Neural cell (in vitro differentiated cells): ENCODE measurements around the gene SLC13A5. TPM values are rescaled to one million over a fixed set of nuclear protein-coding genes. Genes with fewer than 3 reads are reported as not detected.

ENCODE experiments used
- H2AFZ ChIP-seq: fragments of 200-600, 300-800 bp; sonication (generic), shearing (Covaris generic); 2 replicates; pipeline ENCODE4 v1.6.0; 2014; ENCODE audit warnings: low read depth, mild to moderate bottlenecking, antibody characterized with exemption, low read length, moderate library complexity
- H3F3A ChIP-seq: fragments of 200-600 bp; shearing (Covaris generic); 2 replicates; pipeline ENCODE4 v1.6.1; 2016; ENCODE audit warnings: mild to moderate bottlenecking, moderate library complexity, mixed read lengths, antibody characterized with exemption, low read length; ENCODE audit not compliant: insufficient read depth, poor library complexity, severe bottlenecking
- H3K27ac ChIP-seq: fragments of 200-600, 300-800 bp; sonication (generic), shearing (Covaris generic); 2 replicates; pipeline ENCODE4 v1.5.1; 2014; ENCODE audit warnings: mild to moderate bottlenecking, low read length, moderate library complexity
- H3K27me3 ChIP-seq: fragments of 300-800, 200-600 bp; sonication (generic), shearing (Covaris generic); 2 replicates; pipeline ENCODE4 v1.6.0; 2014; ENCODE audit warnings: mild to moderate bottlenecking, low read depth, low read length, moderate library complexity; ENCODE audit not compliant: insufficient read depth
- H3K36me3 ChIP-seq: fragments of 300-800, 200-600 bp; sonication (generic), shearing (Covaris generic); 2 replicates; pipeline ENCODE4 v1.5.1; 2014; ENCODE audit warnings: mild to moderate bottlenecking, antibody characterized with exemption, low read length, moderate library complexity; ENCODE audit not compliant: insufficient read depth
- H3K4me2 ChIP-seq: fragments of 300-800, 200-600 bp; sonication (generic), shearing (Covaris generic); 2 replicates; pipeline ENCODE4 v1.6.0; 2014; ENCODE audit warnings: mild to moderate bottlenecking, low read length
- H3K4me3 ChIP-seq: fragments of 300-800, 200-600 bp; sonication (generic), shearing (Covaris generic); 2 replicates; pipeline ENCODE4 v1.5.1; 2014; ENCODE audit warnings: mild to moderate bottlenecking, low read length, moderate library complexity
- H3K79me2 ChIP-seq: fragments of 200-600 bp; shearing (Covaris generic); replicated peaks from 2 replicates; pipeline ENCODE4 v1.6.0; 2014; ENCODE audit warnings: mild to moderate bottlenecking, low read length, moderate library complexity; ENCODE audit not compliant: insufficient read depth
- H3K9ac ChIP-seq: fragments of 300-800, 200-600 bp; sonication (generic), shearing (Covaris generic); 2 replicates; pipeline ENCODE4 v1.6.1; 2016; ENCODE audit warnings: mild to moderate bottlenecking, low read length, mixed read lengths
- H3K9me2 ChIP-seq: fragments of 200-600 bp; shearing (Covaris generic); 2 replicates; pipeline ENCODE4 v1.6.1; 2016; ENCODE audit warnings: mild to moderate bottlenecking, low read length, mixed read lengths; ENCODE audit not compliant: insufficient read depth
- H3K9me3 ChIP-seq: fragments of 200-600, 300-800 bp; sonication (generic), shearing (Covaris generic); 2 replicates; pipeline ENCODE4 v1.6.1; 2016; ENCODE audit warnings: mild to moderate bottlenecking, mixed run types, low read length, moderate library complexity, mixed read lengths
- H4K20me1 ChIP-seq: fragments of 200-600 bp; shearing (Covaris generic); 2 replicates; pipeline ENCODE4 v1.6.1; 2016; ENCODE audit warnings: mild to moderate bottlenecking, mixed run types; ENCODE audit not compliant: insufficient read depth
- CTCF ChIP-seq: fragments of 450-650 bp; IDR thresholded peaks from 2 replicates; pipeline ENCODE4 v1.5.1; 2014; ENCODE audit warnings: antibody characterized with exemption, mild to moderate bottlenecking, moderate library complexity; ENCODE audit not compliant: poor library complexity, severe bottlenecking
- EP300 ChIP-seq: fragments of 450-650 bp; conservative IDR thresholded peaks from 2 replicates; pipeline ENCODE4 v1.6.1; 2014; ENCODE audit warnings: antibody characterized with exemption, mild to moderate bottlenecking, moderate library complexity; ENCODE audit not compliant: poor library complexity, severe bottlenecking
- EZH2 ChIP-seq: fragments of 200-600, 300-800 bp; shearing (Covaris generic), sonication (generic); IDR thresholded peaks from 2 replicates; pipeline ENCODE4 v1.6.1; 2014; ENCODE audit warnings: antibody characterized with exemption, low read length, borderline replicate concordance, mild to moderate bottlenecking; ENCODE audit not compliant: insufficient read depth, poor library complexity, severe bottlenecking
- MXI1 ChIP-seq: fragments of 450-650 bp; conservative IDR thresholded peaks from 2 replicates; pipeline ENCODE4 v1.6.1; 2014; ENCODE audit warnings: antibody characterized with exemption, mild to moderate bottlenecking; ENCODE audit not compliant: poor library complexity, severe bottlenecking
- POLR2AphosphoS5 ChIP-seq: IDR thresholded peaks from 2 replicates; pipeline ENCODE4 v1.6.1; 2012
- RAD21 ChIP-seq: fragments of 450-650 bp; conservative IDR thresholded peaks from 2 replicates; pipeline ENCODE4 v1.6.1; 2014; ENCODE audit warnings: antibody characterized with exemption, mild to moderate bottlenecking, moderate library complexity
- SMC3 ChIP-seq: fragments of 450-650 bp; conservative IDR thresholded peaks from 2 replicates; pipeline ENCODE4 v1.6.1; 2014; ENCODE audit warnings: antibody characterized with exemption, mild to moderate bottlenecking, moderate library complexity; ENCODE audit not compliant: poor library complexity
- TAF1 ChIP-seq: IDR thresholded peaks from 2 replicates; pipeline ENCODE4 v1.6.1; 2012; ENCODE audit warnings: low read depth
- polyA plus RNA-seq: library from polyadenylated mRNA; depleted of rRNA; stranded (reverse); fragments of >200 nt; gene quantifications from 2 replicates; pipeline ENCODE4 v1.2.3, GENCODE V29; 2014
- TF ChIP-seq, protein P1 (sequence below): IDR thresholded peaks from 2 replicates; pipeline ENCODE4 v1.6.1; 2012; ENCODE audit warnings: borderline replicate concordance

The SLC13A5 gene
- polyA plus RNA-seq, 1 donor from 2014 or later, result not detected

- peaks cover 34% of the 10 kb centered on the region for H3K27me3 ChIP-seq
- no peaks in the 10 kb centered on the region for H3K79me2 ChIP-seq
- H3F3A ChIP-seq, result no peaks in the 10 kb centered on the region
- no peak for TF ChIP-seq EZH2
- TF ChIP-seq TAF1, result no peak
- no peak for TF ChIP-seq RAD21
- TF ChIP-seq, protein P1, sequence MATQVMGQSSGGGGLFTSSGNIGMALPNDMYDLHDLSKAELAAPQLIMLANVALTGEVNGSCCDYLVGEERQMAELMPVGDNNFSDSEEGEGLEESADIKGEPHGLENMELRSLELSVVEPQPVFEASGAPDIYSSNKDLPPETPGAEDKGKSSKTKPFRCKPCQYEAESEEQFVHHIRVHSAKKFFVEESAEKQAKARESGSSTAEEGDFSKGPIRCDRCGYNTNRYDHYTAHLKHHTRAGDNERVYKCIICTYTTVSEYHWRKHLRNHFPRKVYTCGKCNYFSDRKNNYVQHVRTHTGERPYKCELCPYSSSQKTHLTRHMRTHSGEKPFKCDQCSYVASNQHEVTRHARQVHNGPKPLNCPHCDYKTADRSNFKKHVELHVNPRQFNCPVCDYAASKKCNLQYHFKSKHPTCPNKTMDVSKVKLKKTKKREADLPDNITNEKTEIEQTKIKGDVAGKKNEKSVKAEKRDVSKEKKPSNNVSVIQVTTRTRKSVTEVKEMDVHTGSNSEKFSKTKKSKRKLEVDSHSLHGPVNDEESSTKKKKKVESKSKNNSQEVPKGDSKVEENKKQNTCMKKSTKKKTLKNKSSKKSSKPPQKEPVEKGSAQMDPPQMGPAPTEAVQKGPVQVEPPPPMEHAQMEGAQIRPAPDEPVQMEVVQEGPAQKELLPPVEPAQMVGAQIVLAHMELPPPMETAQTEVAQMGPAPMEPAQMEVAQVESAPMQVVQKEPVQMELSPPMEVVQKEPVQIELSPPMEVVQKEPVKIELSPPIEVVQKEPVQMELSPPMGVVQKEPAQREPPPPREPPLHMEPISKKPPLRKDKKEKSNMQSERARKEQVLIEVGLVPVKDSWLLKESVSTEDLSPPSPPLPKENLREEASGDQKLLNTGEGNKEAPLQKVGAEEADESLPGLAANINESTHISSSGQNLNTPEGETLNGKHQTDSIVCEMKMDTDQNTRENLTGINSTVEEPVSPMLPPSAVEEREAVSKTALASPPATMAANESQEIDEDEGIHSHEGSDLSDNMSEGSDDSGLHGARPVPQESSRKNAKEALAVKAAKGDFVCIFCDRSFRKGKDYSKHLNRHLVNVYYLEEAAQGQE, result no peak
- TF ChIP-seq MXI1, result no peak
- TF ChIP-seq CTCF, result no peak
- TF ChIP-seq SMC3, result no peak
- no peak for TF ChIP-seq POLR2AphosphoS5
- TF ChIP-seq EP300, result no peak
- H3K9ac ChIP-seq, result no peak overlapping the region
- H3K36me3 ChIP-seq, result no peaks in the 10 kb centered on the region
- H4K20me1 ChIP-seq, result no peaks in the 10 kb centered on the region
- no peaks in the 10 kb centered on the region for H3K9me2 ChIP-seq
- H3K9me3 ChIP-seq, result peaks cover 6% of the 10 kb centered on the region
- no peak overlapping the region for H3K4me2 ChIP-seq
- H3K27ac ChIP-seq, result no peak overlapping the region
- H2AFZ ChIP-seq, result no peak overlapping the region
- H3K4me3 ChIP-seq, result peak overlapping the region; percentile 60
Measured at GRCh38 chr17:6712854-6713129, 377 bp downstream of the SLC13A5 start.

DNA sequence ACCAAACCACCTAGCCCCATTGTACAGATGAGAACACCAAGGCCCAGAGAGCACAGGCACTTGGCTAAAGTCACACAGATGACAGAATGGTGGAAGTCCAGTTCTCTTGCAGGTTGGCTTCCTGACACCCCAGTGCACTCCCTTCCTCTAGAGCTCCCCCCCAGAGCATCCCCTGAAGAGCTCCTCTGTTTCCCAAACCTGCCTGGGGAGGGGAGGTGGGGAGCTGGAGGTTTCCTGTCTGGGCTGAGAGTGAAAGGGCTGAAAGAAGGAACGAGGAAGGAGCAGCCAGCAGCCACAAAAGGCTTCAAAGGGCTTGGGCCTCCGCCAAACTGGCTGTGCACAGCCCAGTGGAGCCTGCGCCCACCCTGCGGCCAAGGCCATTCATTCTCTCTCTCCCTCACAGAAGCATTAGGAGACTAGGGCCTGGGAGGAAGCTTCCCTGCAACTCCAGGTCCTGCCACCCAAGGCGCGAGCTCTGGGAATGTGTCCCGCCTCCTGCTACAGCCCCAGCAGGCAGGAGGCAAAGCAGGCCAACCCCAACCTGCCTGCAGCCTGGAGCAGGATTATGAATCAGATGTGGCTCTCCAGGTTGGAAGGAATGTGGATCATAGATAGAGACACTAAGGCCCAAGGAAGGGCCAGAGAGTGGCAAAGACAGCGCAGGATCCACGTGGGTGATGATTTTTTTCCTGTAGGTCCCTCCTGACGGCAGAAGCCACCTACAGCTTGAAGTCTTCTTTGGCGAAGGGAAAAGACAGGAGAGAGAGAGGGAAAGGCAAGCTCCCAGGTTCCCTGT is 913 bp downstream of the SLC13A5 start:
- Histone ChIP-seq H3K36me3 (no peaks in the 10 kb centered on the region), H3K79me2 (no peaks in the 10 kb centered on the region), H4K20me1 (no peaks in the 10 kb centered on the region), H3K27ac (no peak overlapping the region), H3K9me2 (no peaks in the 10 kb centered on the region), H3K4me3 (no peak overlapping the region), H2AFZ (no peak overlapping the region), H3F3A (no peaks in the 10 kb centered on the region), H3K9me3 (peaks cover 6% of the 10 kb centered on the region), H3K4me2 (no peak overlapping the region), H3K9ac (no peak overlapping the region), H3K27me3 (peaks cover 34% of the 10 kb centered on the region)
- TF ChIP-seq RAD21 (no peak), TAF1 (no peak), POLR2AphosphoS5 (no peak), EP300 (no peak)
- TF ChIP-seq, protein P1, result no peak
